T-helper 9 cell (primary cell): ENCODE measurements around the gene TRPC4AP.

Experiments used
- DNase-seq: peaks from one replicate; pipeline ENCODE4 v3.0.0-alpha.2; 2020

TRPC4AP gene

GRCh38 chr20:34956751-34957472 lies 135.7 kb downstream of the TRPC4AP start:
- DNase-seq, result no peak

DNA sequence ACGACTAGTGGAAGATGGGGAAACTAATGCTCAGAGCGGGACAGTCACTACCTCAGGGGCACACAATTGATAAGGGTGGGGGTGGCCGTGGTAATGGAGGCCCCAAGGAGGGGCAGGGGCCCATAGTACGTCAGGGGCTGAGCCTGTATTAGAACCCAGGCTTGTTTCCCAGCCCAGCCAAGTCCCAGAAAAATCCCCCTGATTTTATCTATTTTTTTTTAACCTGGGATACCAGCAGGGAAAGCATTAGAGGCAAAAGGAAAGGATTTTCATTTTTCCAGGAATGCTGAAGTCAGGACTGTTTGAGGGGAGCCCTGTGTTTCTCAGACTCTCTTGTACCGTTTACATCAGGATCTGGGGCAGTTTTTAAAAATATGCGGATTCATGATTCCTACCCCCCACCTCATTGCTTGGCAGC lies 136.6 kb downstream of the TRPC4AP start:
- DNase-seq, result no peak

- peak; percentile 98 for DNase-seq
Observed at GRCh38 chr20:34955231-34956040, 137.2 kb downstream of the TRPC4AP start, which contains the start of the genes GSS and MYH7B. Gene GSS (minus strand): TSS chr20:34955806. CDS start chr20:34951852, 3,954 bp downstream. Gene MYH7B (plus strand): TSS chr20:34955868. CDS start chr20:34978006, 22,138 bp downstream.

DNA sequence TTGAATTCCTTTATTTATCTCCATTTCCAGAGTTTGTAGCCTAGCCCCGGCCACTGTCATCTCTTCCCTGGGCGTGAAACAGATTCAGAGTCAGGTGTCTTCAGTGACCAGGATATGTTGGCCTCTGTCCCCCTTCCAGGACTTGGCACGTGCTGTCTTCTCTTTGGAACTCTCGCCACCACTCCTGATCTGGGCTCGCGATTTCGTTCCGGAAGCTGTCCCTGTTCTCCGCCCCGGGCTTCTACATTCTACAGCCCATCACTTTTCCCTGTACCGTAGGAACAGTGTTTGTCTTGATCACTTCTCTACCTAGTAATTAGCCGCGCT lies 137.7 kb downstream of the TRPC4AP start:
- DNase-seq, result no peak

DNA sequence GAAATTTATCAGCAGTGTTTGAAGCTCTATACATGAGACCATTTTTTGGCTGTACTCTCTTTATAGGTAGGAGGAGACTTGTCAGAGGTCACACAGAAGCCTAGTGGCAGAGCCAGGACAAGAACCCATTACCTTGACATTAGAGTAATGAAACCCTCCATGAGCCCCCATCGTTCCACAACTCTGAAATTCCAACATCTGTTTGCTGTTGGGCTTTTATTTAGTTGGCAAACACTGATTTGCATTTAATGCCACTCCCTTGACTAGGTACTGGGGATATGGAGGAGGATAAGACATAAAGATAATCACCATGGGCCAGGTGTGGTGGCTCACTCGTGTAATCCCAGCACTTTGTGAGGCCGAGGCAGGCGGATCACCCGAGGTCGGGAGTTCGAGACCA lies 138.6 kb downstream of the TRPC4AP start:
- DNase-seq, result no peak

GRCh38 chr20:34952671-34953070 lies 139.9 kb downstream of the TRPC4AP start:
- DNase-seq, result no peak
